ENCODE measurements around the gene STXBP6.

The STXBP6 gene

GRCh38 chr14:24992624-24993360 lies 57.2 kb downstream of the STXBP6 start:
- TF ChIP-seq CTCF (IDR thresholded peaks at IDR 0.05; ENCODE audit: low read depth, low read length) (peak; percentile 23), EZH2phosphoT487 (IDR thresholded peaks at IDR 0.05; ENCODE audit: low read depth) (no peak)
- H3K4me2 ChIP-seq (ENCODE audit: low read length): no peak overlapping the region
- no peaks in the 10 kb centered on the region for H3K79me2 ChIP-seq (ENCODE audit: low read length)
- H3K27me3 ChIP-seq (ENCODE audit: low read depth, low read length): no peaks in the 10 kb centered on the region
- no peak overlapping the region for H3K9ac ChIP-seq (ENCODE audit: low read length)
- no peaks in the 10 kb centered on the region for H3K9me3 ChIP-seq (ENCODE audit: insufficient read depth, low read length)
- no peaks in the 10 kb centered on the region for H4K20me1 ChIP-seq (ENCODE audit: insufficient read depth, low read length)
- no peaks in the 10 kb centered on the region for H3K4me1 ChIP-seq (ENCODE audit: low read length)
- H3K27ac ChIP-seq (ENCODE audit: low read length): no peak overlapping the region
- H3K4me3 ChIP-seq (ENCODE audit: low read length): no peak overlapping the region
- no peak overlapping the region for H2AFZ ChIP-seq (ENCODE audit: low read depth, low read length)
- no peaks in the 10 kb centered on the region for H3K36me3 ChIP-seq (replicated peaks; ENCODE audit: low read depth, low read length)

- no peaks in the 10 kb centered on the region for H3K79me2 ChIP-seq (ENCODE audit: low read length)
- no peaks in the 10 kb centered on the region for H3K9me3 ChIP-seq (ENCODE audit: insufficient read depth, low read length)
- H3K4me1 ChIP-seq (ENCODE audit: low read length): no peaks in the 10 kb centered on the region
- H3K27ac ChIP-seq (ENCODE audit: low read length): no peak overlapping the region
- no peak overlapping the region for H3K4me2 ChIP-seq (ENCODE audit: low read length)
- no peak overlapping the region for H3K9ac ChIP-seq (ENCODE audit: low read length)
- H4K20me1 ChIP-seq (ENCODE audit: insufficient read depth, low read length): no peaks in the 10 kb centered on the region
- H2AFZ ChIP-seq (ENCODE audit: low read depth, low read length): no peak overlapping the region
- no peak for TF ChIP-seq EZH2phosphoT487 (IDR thresholded peaks at IDR 0.05; ENCODE audit: low read depth)
- no peak for TF ChIP-seq CTCF (IDR thresholded peaks at IDR 0.05; ENCODE audit: low read depth, low read length)
- no peak overlapping the region for H3K4me3 ChIP-seq (ENCODE audit: low read length)
- H3K36me3 ChIP-seq (replicated peaks; ENCODE audit: low read depth, low read length): no peaks in the 10 kb centered on the region
- no peaks in the 10 kb centered on the region for H3K27me3 ChIP-seq (ENCODE audit: low read depth, low read length)
Observed at GRCh38 chr14:24991821-24992220, 58.1 kb downstream of the STXBP6 start.

GRCh38 chr14:24991288-24991687 lies 58.7 kb downstream of the STXBP6 start:
- no peak overlapping the region for H3K9ac ChIP-seq (ENCODE audit: low read length)
- H3K4me2 ChIP-seq (ENCODE audit: low read length): no peak overlapping the region
- no peaks in the 10 kb centered on the region for H3K27me3 ChIP-seq (ENCODE audit: low read depth, low read length)
- no peak for TF ChIP-seq EZH2phosphoT487 (IDR thresholded peaks at IDR 0.05; ENCODE audit: low read depth)
- TF ChIP-seq CTCF (IDR thresholded peaks at IDR 0.05; ENCODE audit: low read depth, low read length): no peak
- H3K4me3 ChIP-seq (ENCODE audit: low read length): no peak overlapping the region
- H3K27ac ChIP-seq (ENCODE audit: low read length): no peak overlapping the region
- no peaks in the 10 kb centered on the region for H4K20me1 ChIP-seq (ENCODE audit: insufficient read depth, low read length)
- peaks cover 4% of the 10 kb centered on the region for H3K36me3 ChIP-seq (replicated peaks; ENCODE audit: low read depth, low read length)
- H2AFZ ChIP-seq (ENCODE audit: low read depth, low read length): no peak overlapping the region
- H3K9me3 ChIP-seq (ENCODE audit: insufficient read depth, low read length): no peaks in the 10 kb centered on the region
- no peaks in the 10 kb centered on the region for H3K4me1 ChIP-seq (ENCODE audit: low read length)
- no peaks in the 10 kb centered on the region for H3K79me2 ChIP-seq (ENCODE audit: low read length)

- no peak overlapping the region for H3K27ac ChIP-seq (ENCODE audit: low read length)
- H3K4me1 ChIP-seq (ENCODE audit: low read length): no peaks in the 10 kb centered on the region
- peaks cover 9% of the 10 kb centered on the region for H3K36me3 ChIP-seq (replicated peaks; ENCODE audit: low read depth, low read length)
- no peak for TF ChIP-seq EZH2phosphoT487 (IDR thresholded peaks at IDR 0.05; ENCODE audit: low read depth)
- no peak for TF ChIP-seq CTCF (IDR thresholded peaks at IDR 0.05; ENCODE audit: low read depth, low read length)
- no peaks in the 10 kb centered on the region for H3K79me2 ChIP-seq (ENCODE audit: low read length)
- no peaks in the 10 kb centered on the region for H4K20me1 ChIP-seq (ENCODE audit: insufficient read depth, low read length)
- no peak overlapping the region for H3K4me2 ChIP-seq (ENCODE audit: low read length)
- H3K4me3 ChIP-seq (ENCODE audit: low read length): no peak overlapping the region
- no peaks in the 10 kb centered on the region for H3K9me3 ChIP-seq (ENCODE audit: insufficient read depth, low read length)
- no peak overlapping the region for H3K9ac ChIP-seq (ENCODE audit: low read length)
- no peak overlapping the region for H2AFZ ChIP-seq (ENCODE audit: low read depth, low read length)
- H3K27me3 ChIP-seq (ENCODE audit: low read depth, low read length): no peaks in the 10 kb centered on the region
Observed at GRCh38 chr14:24990773-24991172, 59.2 kb downstream of the STXBP6 start.
